PC-3 (cell line): ENCODE data around the gene NDP. TPM values are rescaled to one million over a fixed set of nuclear protein-coding genes. Genes with fewer than 3 reads are reported as not detected.

Source experiments
- ATAC-seq: fragments of 200-7000 bp; cut with Tn5 transposase; 2 replicates; pipeline ENCODE4 v1.9.1; 2020; ENCODE audit warnings: mild to moderate bottlenecking, moderate library complexity
- BruUV-seq: library from RNA; stranded (reverse); fragments of 400-500 nt; replicated peaks from 2 replicates; lab custom pipeline; 2021; lab: Mats Ljungman, UMichigan
- CTCF ChIA-PET: fragments of 300-600 bp; sonication (Branson Sonifier 250); formaldehyde crosslinking; loops from one replicate; lab custom pipeline; 2022; ENCODE audit warnings: antibody characterized with exemption; lab: Charles Lee
- POLR2A ChIA-PET: fragments of 300-600 bp; sonication (Branson Sonifier 250); formaldehyde crosslinking; loops from one replicate; lab custom pipeline; 2022; ENCODE audit warnings: antibody characterized with exemption; ENCODE audit not compliant: unreplicated experiment; lab: Charles Lee
- DNase-seq: peaks from one replicate; pipeline ENCODE4 v3.0.0-alpha.2; 2015
- H2AFZ ChIP-seq: fragments of 300-600 bp; sonication (generic); 2 replicates; pipeline ENCODE4 v1.6.0; 2016; ENCODE audit warnings: antibody characterized with exemption, low read length
- H3F3A ChIP-seq: fragments of 300-600 bp; sonication (generic); one replicate; pipeline ENCODE4 v1.6.0; 2017; ENCODE audit warnings: antibody characterized with exemption, low read length, control low read depth, mild to moderate bottlenecking; ENCODE audit not compliant: unreplicated experiment
- H3K27ac ChIP-seq: fragments of 300-600 bp; sonication (generic); 2 replicates; pipeline ENCODE4 v1.5.1; 2016; ENCODE audit warnings: mild to moderate bottlenecking, low read length
- H3K27me3 ChIP-seq: fragments of 300-600 bp; sonication (generic); 2 replicates; pipeline ENCODE4 v1.6.1; 2016; ENCODE audit warnings: low read length, mixed read lengths
- H3K36me3 ChIP-seq: fragments of 300-600 bp; sonication (generic); 2 replicates; pipeline ENCODE4 v1.6.1; 2016; ENCODE audit warnings: low read depth, mixed run types, low read length, mixed read lengths
- H3K4me1 ChIP-seq: fragments of 300-600 bp; sonication (generic); 2 replicates; pipeline ENCODE4 v1.5.1; 2016; ENCODE audit warnings: low read length; ENCODE audit not compliant: insufficient read depth
- H3K4me2 ChIP-seq: fragments of 300-600 bp; sonication (generic); 2 replicates; pipeline ENCODE4 v1.6.0; 2016; ENCODE audit warnings: low read length
- H3K4me3 ChIP-seq: fragments of 300-600 bp; sonication (generic); 2 replicates; pipeline ENCODE4 v1.5.1; 2016; ENCODE audit warnings: mild to moderate bottlenecking, low read length, mixed read lengths
- H3K79me2 ChIP-seq: fragments of 300-600 bp; sonication (generic); 2 replicates; pipeline ENCODE4 v1.6.1; 2017; ENCODE audit warnings: low read length, mixed read lengths
- H3K9ac ChIP-seq: fragments of 300-600 bp; sonication (generic); 2 replicates; pipeline ENCODE4 v1.6.0; 2016; ENCODE audit warnings: mild to moderate bottlenecking, low read length
- H3K9me2 ChIP-seq: fragments of 300-600 bp; sonication (generic); replicated peaks from 2 replicates; pipeline ENCODE4 v1.6.1; 2016; ENCODE audit warnings: mixed run types, low read length, mixed read lengths
- H3K9me3 ChIP-seq: fragments of 300-600 bp; sonication (generic); 2 replicates; pipeline ENCODE4 v1.6.1; 2016; ENCODE audit warnings: low read length, mixed read lengths
- H4K20me1 ChIP-seq: fragments of 300-600 bp; sonication (generic); 2 replicates; pipeline ENCODE4 v1.6.1; 2016; ENCODE audit warnings: low read length, mixed read lengths
- CTCF ChIP-seq: fragments of 300-600 bp; sonication (generic); conservative IDR thresholded peaks from 2 replicates; pipeline ENCODE4 v1.5.1; 2017; ENCODE audit warnings: antibody characterized with exemption, low read depth, mild to moderate bottlenecking, low read length
- EZH2 ChIP-seq: fragments of 300-600 bp; sonication (generic); IDR thresholded peaks from one replicate; pipeline ENCODE4 v1.6.1; 2017; ENCODE audit warnings: antibody characterized with exemption, mild to moderate bottlenecking, low read length; ENCODE audit not compliant: unreplicated experiment
- EZH2phosphoT487 ChIP-seq: fragments of 300-600 bp; sonication (generic); IDR thresholded peaks from 2 replicates; pipeline ENCODE4 v1.6.1; 2018; ENCODE audit warnings: mild to moderate bottlenecking, antibody characterized with exemption, low read length, borderline replicate concordance
- intact Hi-C: fragments of 100-400 bp; cut with micrococcal nuclease; formaldehyde crosslinking; loops from 2 replicates; pipeline ENCODE4 v1.9.0; 2023
- total RNA-seq: library from RNA; depleted of rRNA; stranded (reverse); fragments of >200 nt; gene quantifications from 2 replicates; pipeline ENCODE4 v1.2.3, GENCODE V29; 2014

The NDP gene
- total RNA-seq, 1 experiment from 2014 or later = 4.4 TPM

DNA sequence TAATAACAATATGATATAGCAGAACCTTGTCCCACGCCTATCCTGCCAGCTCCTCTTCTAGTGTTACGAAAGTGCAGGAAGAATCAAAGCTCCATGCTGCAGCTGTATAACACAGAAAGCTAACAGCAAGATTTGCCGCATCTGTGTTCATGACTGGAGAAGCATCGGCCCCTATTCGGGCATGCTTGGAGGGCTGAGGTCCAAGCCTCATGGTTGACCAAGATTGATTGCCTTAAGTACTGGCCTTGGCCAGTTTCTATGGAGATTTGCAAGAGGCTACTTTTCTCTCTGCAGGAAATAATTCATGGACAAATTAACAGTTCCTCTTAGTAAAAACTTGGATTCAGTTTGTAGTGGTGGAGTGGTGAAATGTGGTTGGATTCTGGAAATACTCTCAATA lies 12.9 kb upstream of the NDP start:
- no peak overlapping the region for H3K27ac ChIP-seq
- no peak overlapping the region for H3K4me3 ChIP-seq
- ChIA-PET POLR2A (no interaction called here), CTCF (no interaction called here)
- H3K36me3 ChIP-seq = no peaks in the 10 kb centered on the region
- TF ChIP-seq CTCF (no peak), EZH2 (no peak), EZH2phosphoT487 (no peak)
- no peaks in the 10 kb centered on the region for H3K4me1 ChIP-seq
- intact Hi-C loops = no loop called here
- no peaks in the 10 kb centered on the region for H3K9me3 ChIP-seq
- DNase-seq = no peak
- no peaks in the 10 kb centered on the region for H3K79me2 ChIP-seq
- H3K9me2 ChIP-seq = no peaks in the 10 kb centered on the region
- no peak overlapping the region for H3K9ac ChIP-seq
- H4K20me1 ChIP-seq = no peaks in the 10 kb centered on the region
- no peak overlapping the region for H3K4me2 ChIP-seq
- H3F3A ChIP-seq = no peaks in the 10 kb centered on the region
- no peaks in the 10 kb centered on the region for H3K27me3 ChIP-seq
- BruUV-seq = no TSS peak
- H2AFZ ChIP-seq = no peak overlapping the region
- ATAC-seq = no peak

- DNase-seq = no peak
- ChIA-PET POLR2A (no interaction called here), CTCF (no interaction called here)
- Histone ChIP-seq H3K36me3 (no peaks in the 10 kb centered on the region), H2AFZ (no peak overlapping the region), H3K9ac (no peak overlapping the region), H3K9me3 (no peaks in the 10 kb centered on the region), H3K27ac (no peak overlapping the region), H3K79me2 (no peaks in the 10 kb centered on the region), H3F3A (no peaks in the 10 kb centered on the region), H3K9me2 (no peaks in the 10 kb centered on the region), H3K27me3 (no peaks in the 10 kb centered on the region), H3K4me2 (no peak overlapping the region), H3K4me1 (no peaks in the 10 kb centered on the region), H4K20me1 (no peaks in the 10 kb centered on the region), H3K4me3 (no peak overlapping the region)
- no peak for ATAC-seq
- no TSS peak for BruUV-seq
- intact Hi-C loops = no loop called here
- no peak for TF ChIP-seq EZH2phosphoT487
- no peak for TF ChIP-seq CTCF
- no peak for TF ChIP-seq EZH2
These were observed 12.3 kb upstream of the NDP start for GRCh38 chrX:43985511-43985910.

GRCh38 chrX:43978226-43978625 lies 5.0 kb upstream of the NDP start:
- intact Hi-C loops = no loop called here
- CTCF ChIA-PET = interaction anchor here (0.6 kb wide), 1 partner anchor 20 kb away, joined by 4 read pairs; no protein-coding TSS in a partner anchor
- no peak overlapping the region for H2AFZ ChIP-seq

More at GRCh38 chrX:43978226-43978625, 5.0 kb upstream of the NDP start:
- Histone ChIP-seq H3K4me2 (no peak overlapping the region), H3K27me3 (no peaks in the 10 kb centered on the region), H3K79me2 (no peaks in the 10 kb centered on the region), H3K9me2 (no peaks in the 10 kb centered on the region), H3K27ac (no peak overlapping the region), H3F3A (no peaks in the 10 kb centered on the region), H3K4me3 (no peak overlapping the region), H4K20me1 (no peaks in the 10 kb centered on the region), H3K9me3 (no peaks in the 10 kb centered on the region), H3K9ac (no peak overlapping the region), H3K36me3 (no peaks in the 10 kb centered on the region), H3K4me1 (peaks cover 16% of the 10 kb centered on the region)
- POLR2A ChIA-PET = interaction anchor here (0.6 kb wide), 2 partner anchors 21 to 28 kb away, joined by 6 to 15 read pairs; no protein-coding TSS in a partner anchor
- DNase-seq (no peak), ATAC-seq (no peak)
- no peak for TF ChIP-seq EZH2
- BruUV-seq = no TSS peak
